Ishikawa (cell line): ENCODE data around the gene ATP9B.

ENCODE experiments used
- CEBPB ChIP-seq: IDR thresholded peaks from 2 replicates; pipeline ENCODE4 v1.6.1; 2012
- CREB1 ChIP-seq: IDR thresholded peaks from 2 replicates; pipeline ENCODE4 v1.6.1; 2012; ENCODE audit warnings: low read depth
- EP300 ChIP-seq: IDR thresholded peaks from 2 replicates; pipeline ENCODE4 v1.6.1; 2012; ENCODE audit warnings: borderline replicate concordance
- FOXM1 ChIP-seq: IDR thresholded peaks from 2 replicates; pipeline ENCODE4 v1.6.1; 2012; ENCODE audit warnings: low read depth, borderline replicate concordance
- NFIC ChIP-seq: IDR thresholded peaks from 2 replicates; pipeline ENCODE4 v1.6.1; 2012
- RAD21 ChIP-seq: IDR thresholded peaks from 2 replicates; pipeline ENCODE4 v1.6.1; 2012; ENCODE audit warnings: low read depth
- REST ChIP-seq: IDR thresholded peaks from 2 replicates; pipeline ENCODE4 v1.6.1; 2012; ENCODE audit warnings: low read depth, mild to moderate bottlenecking
- TAF1 ChIP-seq: IDR thresholded peaks from 2 replicates; pipeline ENCODE4 v1.6.1; 2012; ENCODE audit warnings: low read depth, mild to moderate bottlenecking
- TCF12 ChIP-seq: IDR thresholded peaks from 2 replicates; pipeline ENCODE4 v1.6.1; 2012; ENCODE audit warnings: low read depth
- TEAD4 ChIP-seq: IDR thresholded peaks from 2 replicates; pipeline ENCODE4 v1.6.1; 2012
- YY1 ChIP-seq: IDR thresholded peaks from 2 replicates; pipeline ENCODE4 v1.6.1; 2012; ENCODE audit warnings: low read depth
- TF ChIP-seq, protein P1 (sequence below): IDR thresholded peaks from 2 replicates; pipeline ENCODE4 v1.6.1; 2012

DNA sequence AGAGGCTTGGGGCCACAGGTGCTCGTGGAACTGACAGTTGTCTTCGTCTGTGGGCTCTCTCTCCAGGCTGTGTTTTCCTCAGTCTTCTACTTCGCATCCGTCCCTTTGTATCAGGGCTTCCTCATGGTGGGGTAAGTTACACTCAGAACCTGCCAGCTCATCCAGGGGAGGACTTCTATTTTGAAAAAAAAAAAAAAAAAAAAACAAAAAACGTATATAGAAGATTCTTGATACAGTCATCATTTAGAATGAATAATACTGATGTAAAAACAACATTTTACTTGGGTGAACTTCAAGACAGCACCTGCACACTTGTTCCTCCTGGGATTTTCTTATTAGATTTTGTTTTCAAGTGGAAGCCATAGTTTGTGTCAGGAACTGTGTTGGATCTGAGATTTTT is 278.9 kb downstream of the ATP9B start:
- TF ChIP-seq EP300 (no peak), TAF1 (no peak), CEBPB (no peak), YY1 (no peak), FOXM1 (no peak), REST (no peak), CREB1 (no peak), RAD21 (no peak), TEAD4 (no peak), NFIC (no peak), TCF12 (no peak)
- TF ChIP-seq, protein P1, sequence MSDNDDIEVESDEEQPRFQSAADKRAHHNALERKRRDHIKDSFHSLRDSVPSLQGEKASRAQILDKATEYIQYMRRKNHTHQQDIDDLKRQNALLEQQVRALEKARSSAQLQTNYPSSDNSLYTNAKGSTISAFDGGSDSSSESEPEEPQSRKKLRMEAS: no peak
